Ishikawa (cell line): ENCODE data around the gene MT1HL1.

Experiments
- CEBPB ChIP-seq: IDR thresholded peaks from 2 replicates; pipeline ENCODE4 v1.6.1; 2012
- CREB1 ChIP-seq: IDR thresholded peaks from 2 replicates; pipeline ENCODE4 v1.6.1; 2012; ENCODE audit warnings: low read depth
- EGR1 ChIP-seq: IDR thresholded peaks from 2 replicates; pipeline ENCODE4 v1.6.1; 2012
- EP300 ChIP-seq: IDR thresholded peaks from 2 replicates; pipeline ENCODE4 v1.6.1; 2012; ENCODE audit warnings: borderline replicate concordance
- FOXM1 ChIP-seq: IDR thresholded peaks from 2 replicates; pipeline ENCODE4 v1.6.1; 2012; ENCODE audit warnings: low read depth, borderline replicate concordance
- MAX ChIP-seq: IDR thresholded peaks from 2 replicates; pipeline ENCODE4 v1.6.1; 2012
- NFIC ChIP-seq: IDR thresholded peaks from 2 replicates; pipeline ENCODE4 v1.6.1; 2012
- RAD21 ChIP-seq: IDR thresholded peaks from 2 replicates; pipeline ENCODE4 v1.6.1; 2012; ENCODE audit warnings: low read depth
- TAF1 ChIP-seq: IDR thresholded peaks from 2 replicates; pipeline ENCODE4 v1.6.1; 2012; ENCODE audit warnings: low read depth, mild to moderate bottlenecking
- TCF12 ChIP-seq: IDR thresholded peaks from 2 replicates; pipeline ENCODE4 v1.6.1; 2012; ENCODE audit warnings: low read depth
- TEAD4 ChIP-seq: IDR thresholded peaks from 2 replicates; pipeline ENCODE4 v1.6.1; 2012
- USF1 ChIP-seq: IDR thresholded peaks from 2 replicates; pipeline ENCODE4 v1.6.1; 2012
- YY1 ChIP-seq: IDR thresholded peaks from 2 replicates; pipeline ENCODE4 v1.6.1; 2012; ENCODE audit warnings: low read depth
- ZBTB7A ChIP-seq: IDR thresholded peaks from 2 replicates; pipeline ENCODE4 v1.6.1; 2012; ENCODE audit warnings: low read depth
- TF ChIP-seq, protein P1 (sequence below): IDR thresholded peaks from 2 replicates; pipeline ENCODE4 v1.6.1; 2012; ENCODE audit warnings: low read depth, mild to moderate bottlenecking

The MT1HL1 gene

DNA sequence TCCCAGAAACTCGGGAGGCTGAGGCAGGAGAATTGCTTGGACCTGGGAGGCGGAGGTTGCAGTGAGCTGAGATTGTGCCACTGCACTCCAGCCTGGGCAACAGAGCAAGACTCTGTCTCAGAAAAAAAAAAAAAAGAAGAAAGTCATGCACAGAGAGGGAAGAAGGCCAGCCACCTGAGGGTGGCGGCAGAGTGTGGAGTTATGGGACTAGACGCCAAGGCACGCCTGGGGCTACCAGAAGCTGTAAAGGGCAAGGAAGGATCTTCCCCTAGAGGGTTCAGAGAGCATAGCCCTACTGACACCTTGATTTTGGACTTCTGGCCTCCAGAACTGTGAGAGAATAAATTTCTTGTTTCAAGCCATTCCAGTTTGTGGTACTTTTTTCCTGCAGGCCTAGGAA lies 30.2 kb downstream of the MT1HL1 start:
- peak; percentile 29; the same call in 1 of the 2 replicates for TF ChIP-seq RAD21

- TF ChIP-seq, protein P1, sequence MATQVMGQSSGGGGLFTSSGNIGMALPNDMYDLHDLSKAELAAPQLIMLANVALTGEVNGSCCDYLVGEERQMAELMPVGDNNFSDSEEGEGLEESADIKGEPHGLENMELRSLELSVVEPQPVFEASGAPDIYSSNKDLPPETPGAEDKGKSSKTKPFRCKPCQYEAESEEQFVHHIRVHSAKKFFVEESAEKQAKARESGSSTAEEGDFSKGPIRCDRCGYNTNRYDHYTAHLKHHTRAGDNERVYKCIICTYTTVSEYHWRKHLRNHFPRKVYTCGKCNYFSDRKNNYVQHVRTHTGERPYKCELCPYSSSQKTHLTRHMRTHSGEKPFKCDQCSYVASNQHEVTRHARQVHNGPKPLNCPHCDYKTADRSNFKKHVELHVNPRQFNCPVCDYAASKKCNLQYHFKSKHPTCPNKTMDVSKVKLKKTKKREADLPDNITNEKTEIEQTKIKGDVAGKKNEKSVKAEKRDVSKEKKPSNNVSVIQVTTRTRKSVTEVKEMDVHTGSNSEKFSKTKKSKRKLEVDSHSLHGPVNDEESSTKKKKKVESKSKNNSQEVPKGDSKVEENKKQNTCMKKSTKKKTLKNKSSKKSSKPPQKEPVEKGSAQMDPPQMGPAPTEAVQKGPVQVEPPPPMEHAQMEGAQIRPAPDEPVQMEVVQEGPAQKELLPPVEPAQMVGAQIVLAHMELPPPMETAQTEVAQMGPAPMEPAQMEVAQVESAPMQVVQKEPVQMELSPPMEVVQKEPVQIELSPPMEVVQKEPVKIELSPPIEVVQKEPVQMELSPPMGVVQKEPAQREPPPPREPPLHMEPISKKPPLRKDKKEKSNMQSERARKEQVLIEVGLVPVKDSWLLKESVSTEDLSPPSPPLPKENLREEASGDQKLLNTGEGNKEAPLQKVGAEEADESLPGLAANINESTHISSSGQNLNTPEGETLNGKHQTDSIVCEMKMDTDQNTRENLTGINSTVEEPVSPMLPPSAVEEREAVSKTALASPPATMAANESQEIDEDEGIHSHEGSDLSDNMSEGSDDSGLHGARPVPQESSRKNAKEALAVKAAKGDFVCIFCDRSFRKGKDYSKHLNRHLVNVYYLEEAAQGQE = no peak
- TF ChIP-seq MAX (no peak), RAD21 (no peak), TEAD4 (no peak), TAF1 (no peak)
These were observed 37.6 kb downstream of the MT1HL1 start for GRCh38 chr1:236966636-236967035.

DNA sequence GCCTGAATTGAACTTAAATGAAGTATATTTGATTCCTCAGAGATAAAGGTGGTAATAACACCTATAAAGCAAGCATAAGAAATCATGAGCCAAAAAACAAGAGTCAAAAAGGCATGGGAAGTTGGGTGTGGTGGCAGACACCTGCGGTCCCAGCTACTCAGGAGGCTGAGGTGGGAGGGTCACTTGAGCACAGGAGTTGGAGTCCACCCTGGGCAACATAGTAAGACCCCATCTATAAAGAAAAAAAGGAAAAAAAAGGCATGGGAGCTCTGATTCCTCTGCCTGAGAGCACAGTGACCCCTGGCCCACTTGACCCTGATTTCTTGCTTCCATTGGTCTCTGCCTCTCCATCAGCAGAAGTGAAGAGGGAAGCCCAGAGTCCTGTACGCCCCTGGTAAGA lies 40.3 kb downstream of the MT1HL1 start:
- no peak for TF ChIP-seq ZBTB7A
- no peak for TF ChIP-seq EGR1
- TF ChIP-seq MAX = no peak
- TF ChIP-seq RAD21 = no peak
- TF ChIP-seq NFIC = no peak
- TF ChIP-seq TEAD4 = no peak
- no peak for TF ChIP-seq USF1
- TF ChIP-seq FOXM1 = no peak
- TF ChIP-seq CREB1 = no peak
- no peak for TF ChIP-seq CEBPB
- TF ChIP-seq TCF12 = no peak
- no peak for TF ChIP-seq YY1
- TF ChIP-seq, protein P1 = no peak
- TF ChIP-seq EP300 = no peak
- TF ChIP-seq TAF1 = no peak

- TF ChIP-seq EP300 (no peak), FOXM1 (no peak), YY1 (no peak), TEAD4 (no peak), ZBTB7A (no peak), CEBPB (no peak), CREB1 (no peak), USF1 (no peak), EGR1 (no peak), TCF12 (no peak), TAF1 (no peak), RAD21 (no peak), MAX (no peak)
- TF ChIP-seq, protein P1 = no peak
These were observed 45.1 kb downstream of the MT1HL1 start for GRCh38 chr1:236959112-236959511.

DNA sequence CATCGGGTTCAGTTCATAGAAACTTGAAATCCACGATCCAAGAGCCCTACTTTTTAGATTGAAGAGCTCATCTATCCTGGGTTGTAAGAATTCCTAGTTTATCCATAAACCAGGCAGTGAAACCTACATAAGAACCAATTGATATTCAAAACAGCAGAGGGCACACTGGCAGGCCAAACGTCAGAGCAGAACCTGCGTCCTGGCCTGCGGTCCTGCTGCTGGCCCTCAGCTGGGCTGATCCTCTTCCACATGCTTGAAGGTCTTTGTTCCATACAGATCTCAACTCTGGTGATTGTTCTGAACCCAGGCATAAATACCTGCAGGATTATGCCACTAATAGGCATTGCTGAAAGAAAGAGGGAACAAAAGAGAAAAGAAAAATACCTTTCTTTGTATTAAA lies 47.0 kb downstream of the MT1HL1 start:
- TF ChIP-seq EP300 (no peak), TEAD4 (no peak), CREB1 (no peak), EGR1 (no peak), YY1 (no peak), MAX (no peak), NFIC (no peak), ZBTB7A (no peak), RAD21 (no peak), FOXM1 (no peak), TAF1 (no peak), USF1 (no peak), CEBPB (no peak), TCF12 (no peak)
- TF ChIP-seq, protein P1 = no peak
